HG02943 (cell line): ENCODE measurements around the gene COL9A1.
"Not testable (repeated sequence)": the region's sequence is repeated elsewhere in the genome, so short reads cannot be mapped to it uniquely, and the experiment has no call there.

ENCODE experiments used
- ATAC-seq: cut with Tn5 transposase; IDR thresholded peaks from one replicate; pipeline ENCODE4 v1.9.1; 2021; ENCODE audit warnings: mild to moderate bottlenecking, low read depth, moderate library complexity; ENCODE audit not compliant: unreplicated experiment

COL9A1 gene

DNA sequence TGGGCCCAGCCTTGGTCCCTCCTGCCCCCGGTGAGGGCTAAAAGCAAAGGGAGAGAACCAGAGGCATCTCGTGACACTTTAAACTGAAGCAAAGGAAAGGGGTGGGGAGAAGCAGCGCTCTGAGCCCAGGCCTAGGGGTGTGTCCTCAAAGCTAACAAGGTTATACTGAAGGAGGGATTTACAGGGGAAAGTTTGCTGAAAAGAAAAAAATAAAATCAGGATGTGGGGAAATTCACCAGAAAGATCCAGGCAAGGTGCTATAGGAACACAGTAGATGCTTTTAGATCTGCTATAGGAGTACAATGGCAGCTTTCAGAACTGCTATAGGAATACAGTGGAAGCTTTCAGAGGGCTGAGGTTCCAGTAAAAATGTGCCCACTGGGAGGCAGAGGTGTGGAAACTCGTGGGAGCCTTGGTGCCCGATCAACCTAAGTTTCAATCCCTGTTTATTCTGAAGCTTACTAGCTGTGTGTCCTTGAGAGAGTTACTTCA, at the start of gene COL9A1:
Gene COL9A1, minus strand, starts transcription at position 51 of the 492 bp plus-strand sequence. CDS start 160 bp downstream, outside the sequence.
- no peak for ATAC-seq

GRCh38 chr6:70351461-70351860, 48.6 kb upstream of the COL9A1 start:
- ATAC-seq, result no peak

GRCh38 chr6:70345619-70346018, 42.7 kb upstream of the COL9A1 start:
- ATAC-seq, result no peak

GRCh38 chr6:70343313-70343712, 40.4 kb upstream of the COL9A1 start:
- ATAC-seq, result no peak

GRCh38 chr6:70339810-70340209, 36.9 kb upstream of the COL9A1 start:
- ATAC-seq, result not testable (repeated sequence)

GRCh38 chr6:70338775-70339174, 35.9 kb upstream of the COL9A1 start:
- no peak for ATAC-seq

GRCh38 chr6:70337743-70338105, 34.8 kb upstream of the COL9A1 start:
- no peak for ATAC-seq

- ATAC-seq, result no peak
Measured at GRCh38 chr6:70336996-70337742, 34.3 kb upstream of the COL9A1 start.

DNA sequence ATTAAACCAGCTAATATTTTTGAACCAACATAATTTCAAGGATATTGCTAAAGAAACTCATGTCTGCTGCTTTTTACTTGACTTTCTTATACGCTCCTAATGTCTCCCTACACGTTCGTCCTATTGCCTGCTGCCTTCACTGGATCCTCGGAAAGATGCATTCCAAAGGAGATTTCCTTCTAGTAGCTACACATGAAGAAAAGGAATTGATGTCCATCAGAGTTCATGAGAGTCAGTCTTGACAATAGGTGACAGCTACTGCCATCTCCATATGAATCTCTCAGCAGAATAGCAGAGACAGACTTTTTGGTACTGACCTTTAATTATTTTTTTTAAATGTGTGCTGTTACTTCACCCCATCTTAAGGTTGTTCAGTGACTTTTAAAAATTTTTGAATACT, 24.2 kb upstream of the COL9A1 start:
- no peak for ATAC-seq

GRCh38 chr6:70325009-70325408, 22.1 kb upstream of the COL9A1 start:
- no peak for ATAC-seq

GRCh38 chr6:70317799-70318198, 14.9 kb upstream of the COL9A1 start:
- ATAC-seq, result not testable (repeated sequence)

DNA sequence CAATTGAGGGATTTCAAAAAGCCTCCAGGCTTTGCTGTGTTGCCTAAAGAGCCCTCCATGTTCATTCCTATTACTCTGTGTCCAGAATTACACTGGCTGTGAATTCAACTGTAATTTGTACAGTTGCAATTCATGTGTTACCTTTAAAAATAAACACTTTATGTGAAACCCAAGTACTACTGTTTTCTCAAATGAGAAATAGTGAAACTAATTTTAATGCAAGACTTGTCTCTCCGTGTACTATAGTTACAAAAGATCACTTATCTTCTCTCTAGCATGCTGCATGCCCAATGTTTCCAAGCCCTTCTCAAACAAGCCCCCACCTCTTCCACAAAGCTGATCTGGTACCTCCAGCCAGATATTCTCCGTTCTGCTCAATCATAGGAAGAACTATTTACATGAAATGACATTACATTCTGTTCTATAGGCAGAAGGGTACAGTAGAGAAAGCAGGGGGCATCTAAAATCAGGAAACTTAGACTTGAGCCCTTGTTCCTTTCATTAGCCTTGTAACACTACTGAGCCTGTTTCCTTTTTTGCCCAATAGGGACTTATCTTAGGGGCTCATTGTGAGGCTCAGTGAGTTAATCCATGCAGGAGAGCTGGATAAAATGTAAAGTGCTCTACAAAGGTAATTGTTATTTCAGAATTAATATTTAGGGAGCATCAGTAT, 12.3 kb upstream of the COL9A1 start:
- ATAC-seq, result no peak

- ATAC-seq, result no peak
Measured at GRCh38 chr6:70314296-70314695, 11.4 kb upstream of the COL9A1 start.

DNA sequence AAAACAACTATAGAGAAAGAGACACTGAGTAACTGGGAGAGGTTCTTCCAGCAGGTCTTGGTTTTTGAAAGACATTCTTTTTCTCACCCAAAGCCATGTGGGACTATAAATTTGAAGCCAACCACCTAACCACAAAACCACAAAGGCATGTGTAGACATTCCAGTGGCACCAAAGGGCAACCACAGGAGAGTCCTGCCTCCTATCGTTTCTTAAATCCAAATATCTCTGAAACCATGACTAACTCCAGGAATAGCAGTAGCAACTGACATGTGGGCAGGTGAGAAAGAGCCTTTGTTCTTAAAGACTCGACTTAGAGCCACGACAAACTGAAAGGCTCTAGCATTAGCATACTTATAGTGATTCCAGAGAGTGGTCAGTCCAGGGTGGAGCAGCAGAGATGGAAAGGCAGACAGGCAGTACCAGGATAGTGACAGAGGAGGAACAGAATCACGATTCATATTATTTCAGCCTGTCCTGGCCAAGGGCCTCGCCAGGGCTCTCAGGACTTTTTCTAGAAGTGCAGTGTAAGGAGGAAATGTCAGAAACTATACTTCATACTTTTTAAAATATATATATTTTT, 9.4 kb upstream of the COL9A1 start:
- no peak for ATAC-seq

GRCh38 chr6:70310063-70310694, 7.3 kb upstream of the COL9A1 start:
- ATAC-seq, result no peak

DNA sequence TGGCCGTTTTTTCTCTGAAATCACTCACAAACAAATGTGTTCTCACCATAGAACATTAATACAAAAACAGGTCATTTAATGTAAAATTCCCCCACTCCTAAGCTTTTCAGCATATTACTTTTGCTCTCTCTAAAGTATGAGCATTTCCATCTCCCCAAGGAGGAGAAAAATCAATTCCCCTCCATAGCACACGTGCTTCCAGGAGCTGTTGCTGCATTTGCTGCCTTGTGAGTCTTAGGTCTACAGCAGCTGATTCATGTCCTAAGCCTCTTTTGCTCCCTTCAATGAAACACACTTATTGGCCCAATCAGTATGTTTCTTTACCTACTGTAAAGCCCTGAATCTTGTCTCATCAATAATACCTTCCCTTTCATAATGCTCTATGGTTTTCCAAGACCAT, 6.4 kb upstream of the COL9A1 start:
- no peak for ATAC-seq

- ATAC-seq, result not testable (repeated sequence)
Measured at GRCh38 chr6:70308142-70308541, 5.3 kb upstream of the COL9A1 start.

- ATAC-seq, result no peak
Measured at GRCh38 chr6:70307008-70307407, 4.1 kb upstream of the COL9A1 start.

DNA sequence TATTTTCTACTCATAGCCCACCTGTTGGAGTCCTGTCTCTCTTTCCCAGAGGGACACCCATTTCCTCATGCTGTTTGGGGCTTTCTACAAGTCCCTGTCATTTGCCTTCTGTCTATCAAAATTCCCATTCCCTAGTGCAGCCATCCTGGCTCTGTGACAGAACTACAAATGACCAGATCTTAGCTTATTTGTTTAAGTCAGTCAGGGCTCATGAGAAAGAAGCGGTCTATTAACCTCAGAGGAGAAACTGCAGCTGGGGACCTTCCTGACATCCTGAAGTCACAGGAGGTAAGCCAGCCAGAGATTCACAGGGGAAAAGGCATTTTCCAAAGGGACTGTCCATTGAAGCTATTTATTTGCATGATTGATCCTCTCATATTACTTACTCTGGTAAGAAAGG, 1.7 kb upstream of the COL9A1 start:
- no peak for ATAC-seq

- no peak for ATAC-seq
Measured at GRCh38 chr6:70299456-70299855, 3.4 kb downstream of the COL9A1 start.

GRCh38 chr6:70298068-70298467, 4.8 kb downstream of the COL9A1 start:
- no peak for ATAC-seq
